Neural crest cell (in vitro differentiated cells): ENCODE results near the gene KPNA3. TPM values are rescaled to one million over a fixed set of nuclear protein-coding genes. Genes with fewer than 3 reads are reported as not detected.

ENCODE experiments used
- DNase-seq: peaks from one replicate; pipeline ENCODE4 v3.0.0; 2021; ENCODE audit warnings: low read depth, mixed read lengths, low spot score
- H3K27ac Mint-ChIP-seq: one replicate; pipeline ENCODE4 v1.8.0; 2021; ENCODE audit warnings: mild to moderate bottlenecking, mixed read lengths; ENCODE audit not compliant: unreplicated experiment
- H3K27me3 Mint-ChIP-seq: 2 replicates; pipeline ENCODE4 v1.8.0; 2021; ENCODE audit warnings: low read depth, mild to moderate bottlenecking, mixed read lengths
- H3K36me3 Mint-ChIP-seq: 2 replicates; pipeline ENCODE4 v1.8.0; 2021; ENCODE audit warnings: low read depth, mild to moderate bottlenecking, mixed read lengths
- H3K4me1 Mint-ChIP-seq: 2 replicates; pipeline ENCODE4 v1.8.0; 2021; ENCODE audit warnings: mixed read lengths
- H3K4me3 Mint-ChIP-seq: one replicate; pipeline ENCODE4 v1.8.0; 2021; ENCODE audit warnings: mild to moderate bottlenecking, mixed read lengths
- H3K9me3 Mint-ChIP-seq: 2 replicates; pipeline ENCODE4 v1.8.0; 2021; ENCODE audit warnings: mixed read lengths
- total RNA-seq: library from RNA; stranded (reverse); gene quantifications from 2 replicates; pipeline ENCODE4 v1.2.1, GENCODE V29; 2021
- TF ChIP-seq, protein P1 (sequence below): fragments of 200-600 bp; sonication (generic); conservative IDR thresholded peaks from 2 replicates; pipeline ENCODE4 v1.5.0; 2021; ENCODE audit warnings: antibody characterized with exemption, mild to moderate bottlenecking

Gene KPNA3
- total RNA-seq, 1 donor from 2014 or later, result 53.7 TPM

DNA sequence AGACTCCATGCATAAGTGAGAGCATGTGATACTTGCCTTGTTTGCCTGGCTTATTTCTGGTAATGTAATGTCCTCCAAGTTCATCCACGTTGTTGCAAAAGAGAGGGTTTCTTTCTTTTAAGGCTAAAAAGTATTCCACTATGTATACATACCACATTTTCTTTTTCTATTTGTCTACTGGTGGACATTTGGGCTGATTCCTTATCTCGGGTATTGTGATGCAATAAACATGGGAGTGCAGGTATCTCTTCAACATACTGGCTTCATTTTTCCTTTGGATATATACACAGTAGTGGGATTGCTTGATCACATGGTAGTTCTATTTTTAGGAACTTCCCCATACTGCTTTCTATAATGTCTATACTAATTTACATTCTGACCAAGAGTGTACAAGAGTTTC lies 51.6 kb downstream of the KPNA3 start:
- peaks cover 19% of the 10 kb centered on the region for H3K36me3 Mint-ChIP-seq
- no peaks in the 10 kb centered on the region for H3K9me3 Mint-ChIP-seq
- TF ChIP-seq, protein P1, sequence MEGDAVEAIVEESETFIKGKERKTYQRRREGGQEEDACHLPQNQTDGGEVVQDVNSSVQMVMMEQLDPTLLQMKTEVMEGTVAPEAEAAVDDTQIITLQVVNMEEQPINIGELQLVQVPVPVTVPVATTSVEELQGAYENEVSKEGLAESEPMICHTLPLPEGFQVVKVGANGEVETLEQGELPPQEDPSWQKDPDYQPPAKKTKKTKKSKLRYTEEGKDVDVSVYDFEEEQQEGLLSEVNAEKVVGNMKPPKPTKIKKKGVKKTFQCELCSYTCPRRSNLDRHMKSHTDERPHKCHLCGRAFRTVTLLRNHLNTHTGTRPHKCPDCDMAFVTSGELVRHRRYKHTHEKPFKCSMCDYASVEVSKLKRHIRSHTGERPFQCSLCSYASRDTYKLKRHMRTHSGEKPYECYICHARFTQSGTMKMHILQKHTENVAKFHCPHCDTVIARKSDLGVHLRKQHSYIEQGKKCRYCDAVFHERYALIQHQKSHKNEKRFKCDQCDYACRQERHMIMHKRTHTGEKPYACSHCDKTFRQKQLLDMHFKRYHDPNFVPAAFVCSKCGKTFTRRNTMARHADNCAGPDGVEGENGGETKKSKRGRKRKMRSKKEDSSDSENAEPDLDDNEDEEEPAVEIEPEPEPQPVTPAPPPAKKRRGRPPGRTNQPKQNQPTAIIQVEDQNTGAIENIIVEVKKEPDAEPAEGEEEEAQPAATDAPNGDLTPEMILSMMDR, result no peak

GRCh38 chr13:49739498-49740187 lies 52.8 kb downstream of the KPNA3 start:
- no peak overlapping the region for H3K27ac Mint-ChIP-seq
- no peaks in the 10 kb centered on the region for H3K27me3 Mint-ChIP-seq
- no peaks in the 10 kb centered on the region for H3K9me3 Mint-ChIP-seq
- peaks cover 12% of the 10 kb centered on the region for H3K36me3 Mint-ChIP-seq
- TF ChIP-seq, protein P1, result no peak
- no peaks in the 10 kb centered on the region for H3K4me1 Mint-ChIP-seq
- H3K4me3 Mint-ChIP-seq, result no peak overlapping the region
- no peak for DNase-seq

More for the DNA sequence above, 51.6 kb downstream of the KPNA3 start:
- Mint-ChIP-seq H3K27me3 (no peaks in the 10 kb centered on the region), H3K27ac (no peak overlapping the region), H3K4me3 (no peak overlapping the region), H3K4me1 (no peaks in the 10 kb centered on the region)
- no peak for DNase-seq

GRCh38 chr13:49733181-49733951 lies 59.1 kb downstream of the KPNA3 start:
- Mint-ChIP-seq H3K9me3 (no peaks in the 10 kb centered on the region), H3K27me3 (no peaks in the 10 kb centered on the region), H3K4me1 (no peaks in the 10 kb centered on the region), H3K27ac (no peak overlapping the region), H3K36me3 (peaks cover 4% of the 10 kb centered on the region), H3K4me3 (no peak overlapping the region)
- DNase-seq, result no peak
- TF ChIP-seq, protein P1, result no peak

GRCh38 chr13:49731766-49732165 lies 60.7 kb downstream of the KPNA3 start:
- Mint-ChIP-seq H3K36me3 (peaks cover 10% of the 10 kb centered on the region), H3K27ac (no peak overlapping the region), H3K27me3 (no peaks in the 10 kb centered on the region), H3K4me1 (no peaks in the 10 kb centered on the region), H3K9me3 (no peaks in the 10 kb centered on the region), H3K4me3 (no peak overlapping the region)
- no peak for DNase-seq
- TF ChIP-seq, protein P1, result no peak

- no peaks in the 10 kb centered on the region for H3K27me3 Mint-ChIP-seq
- no peak overlapping the region for H3K4me3 Mint-ChIP-seq
- no peaks in the 10 kb centered on the region for H3K4me1 Mint-ChIP-seq
- peaks cover 35% of the 10 kb centered on the region for H3K36me3 Mint-ChIP-seq
- no peak for DNase-seq
- H3K9me3 Mint-ChIP-seq, result peaks cover 10% of the 10 kb centered on the region
- TF ChIP-seq, protein P1, result no peak
- no peak overlapping the region for H3K27ac Mint-ChIP-seq
Observed at GRCh38 chr13:49716615-49717014, 75.9 kb downstream of the KPNA3 start.
